GM23338 (cell line): ENCODE results near the gene KCNQ1OT1.

Experiments used
- CREB1 ChIP-seq: fragments of 250-450 bp; sonication (Bioruptor Pico); IDR thresholded peaks from 2 replicates; pipeline ENCODE4 v1.5.0; 2020; ENCODE audit warnings: low read depth, mild to moderate bottlenecking, moderate library complexity
- CTCF ChIP-seq, 2 experiments: fragments of 200-600 bp in 1 of 2; sonication (generic) in 1 of 2; conservative IDR thresholded peaks; 2 replicates each; pipeline versions ENCODE4 v1.5.1 to v1.6.1; 2016 to 2017; ENCODE audit warnings: antibody characterized with exemption in 2 of 2, low read depth in 2 of 2, mild to moderate bottlenecking in 2 of 2, moderate library complexity in 1 of 2
- EZH2 ChIP-seq: fragments of 200-600 bp; sonication (generic); IDR thresholded peaks from one replicate; pipeline ENCODE4 v1.8.0; 2017; ENCODE audit warnings: antibody characterized with exemption, mild to moderate bottlenecking, low read depth; ENCODE audit not compliant: unreplicated experiment
- EZH2phosphoT487 ChIP-seq: fragments of 200-600 bp; sonication (generic); IDR thresholded peaks from one replicate; pipeline ENCODE4 v1.8.1; 2018; ENCODE audit warnings: antibody characterized with exemption; ENCODE audit not compliant: unreplicated experiment
- JUNB ChIP-seq: IDR thresholded peaks from one replicate; pipeline ENCODE4 v1.6.1; 2016; ENCODE audit warnings: antibody characterized with exemption; ENCODE audit not compliant: unreplicated experiment
- POLR2AphosphoS5 ChIP-seq: IDR thresholded peaks from 2 replicates; pipeline ENCODE4 v1.6.1; 2016; ENCODE audit warnings: antibody characterized with exemption, low read depth
- REST ChIP-seq: IDR thresholded peaks from one replicate; pipeline ENCODE4 v1.6.1; 2018; ENCODE audit warnings: antibody characterized with exemption; ENCODE audit not compliant: unreplicated experiment
- ZNF331 ChIP-seq: fragments of 250-450 bp; sonication (Bioruptor Pico); IDR thresholded peaks from 2 replicates; pipeline ENCODE4 v1.5.0; 2020; ENCODE audit warnings: low read depth, mild to moderate bottlenecking, moderate library complexity

GRCh38 chr11:2728128-2728662 lies 28.4 kb upstream of the KCNQ1OT1 start:
- TF ChIP-seq CTCF (conservative IDR thresholded peaks at IDR 0.05; ENCODE audit: low read depth in 2 of 2) (no peak), POLR2AphosphoS5 (no peak), CREB1 (no peak), EZH2phosphoT487 (no peak), ZNF331 (CRISPR knock-in tag) (no peak), REST (no peak), EZH2 (no peak), JUNB (no peak)
